Activated T-helper 1 cell treated with anti-CD3 and anti-CD28 coated beads, Interleukin-2, amount 50 U/mL, for 16 hours (primary cell): ENCODE measurements around the gene DDX28.
"Not testable (repeated sequence)": the region's sequence is repeated elsewhere in the genome, so short reads cannot be mapped to it uniquely, and the experiment has no call there.

Source experiments
- DNase-seq, 2 donors: peaks; one replicate each; pipeline ENCODE4 v3.0.0-alpha.2; 2020; ENCODE audit warnings: low read depth in 1 of 2, low spot score in 1 of 2

The DDX28 gene

DNA sequence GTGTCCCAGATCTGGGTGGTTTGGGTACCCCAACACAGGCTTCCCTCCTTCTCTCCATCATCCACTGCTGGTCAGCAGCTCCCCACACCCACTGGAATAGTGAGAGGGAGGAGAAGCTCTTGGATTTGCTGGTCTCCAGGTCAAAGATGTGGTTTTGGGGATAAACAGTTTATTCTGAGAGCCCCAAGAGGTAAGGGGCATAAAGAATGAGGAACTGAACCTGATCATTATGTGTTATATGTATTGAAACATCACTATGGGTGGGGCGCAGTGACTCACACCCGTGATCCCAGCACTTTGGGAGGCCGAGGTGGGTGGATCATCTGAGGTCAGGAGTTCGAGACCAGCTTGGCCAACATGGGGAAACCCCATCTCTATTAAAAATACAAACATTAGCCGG, 27.6 kb downstream of the DDX28 start:
- no peak for DNase-seq

DNA sequence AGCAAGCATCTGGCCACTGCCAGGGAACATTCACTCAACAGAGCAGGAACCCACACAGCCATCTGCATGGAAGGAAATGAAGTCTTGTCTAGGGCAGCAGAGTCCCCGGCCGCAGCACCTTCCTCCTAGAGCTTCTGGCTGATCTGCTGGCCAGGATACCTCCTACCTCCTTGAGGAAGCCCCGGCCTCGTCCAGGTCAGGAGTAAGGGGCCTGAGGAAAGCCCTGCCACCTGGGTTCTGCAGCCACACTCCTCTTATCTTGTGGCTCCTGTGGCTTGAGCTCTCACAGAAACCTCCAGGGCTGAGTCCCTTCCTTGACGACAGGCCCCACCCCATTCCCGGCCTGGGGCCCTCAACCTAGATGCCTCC, 29.0 kb downstream of the DDX28 start:
- not testable (repeated sequence) for DNase-seq

DNA sequence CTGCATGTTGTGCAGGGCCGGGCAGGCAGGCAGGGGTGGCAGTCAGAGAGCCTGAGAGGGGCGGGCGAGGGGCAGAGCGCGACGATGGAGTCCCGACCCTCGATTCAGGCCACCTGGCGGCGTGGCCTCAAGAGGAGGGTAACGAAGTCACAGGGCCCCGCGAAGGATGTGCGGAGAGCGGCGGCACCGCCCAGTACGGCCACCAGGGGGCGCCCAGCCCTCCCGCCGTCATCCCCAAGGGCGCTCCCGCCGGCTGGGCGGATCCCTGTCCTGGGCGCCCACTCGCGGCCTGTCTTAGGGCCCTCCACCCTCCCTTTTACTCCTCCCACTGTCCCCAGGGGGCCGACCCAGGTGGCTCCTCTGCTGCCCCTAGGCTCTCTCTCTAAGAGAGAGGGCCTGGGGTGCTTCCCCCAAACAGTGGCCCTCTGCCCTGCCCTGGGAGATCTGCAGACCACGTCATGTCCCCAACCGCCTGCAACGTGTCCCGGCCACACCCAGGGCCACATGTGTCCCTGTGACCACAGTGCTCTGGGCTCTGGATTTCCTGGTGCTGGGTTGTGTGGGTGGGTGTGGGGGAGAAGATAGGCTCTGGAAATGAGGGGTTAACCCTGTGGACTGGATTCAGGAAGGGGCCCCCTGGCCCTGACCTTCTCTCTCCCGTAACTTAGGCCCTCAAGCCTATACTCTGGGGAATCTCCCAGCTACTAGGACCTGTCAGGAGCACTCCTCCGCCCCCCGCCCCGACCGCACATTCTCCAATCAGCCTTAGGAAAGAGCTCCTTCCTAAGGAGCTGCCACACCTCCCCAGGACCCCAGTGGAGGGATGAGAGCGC, 29.6 kb downstream of the DDX28 start:
- DNase-seq, result peak; percentile 73 to 79

DNA sequence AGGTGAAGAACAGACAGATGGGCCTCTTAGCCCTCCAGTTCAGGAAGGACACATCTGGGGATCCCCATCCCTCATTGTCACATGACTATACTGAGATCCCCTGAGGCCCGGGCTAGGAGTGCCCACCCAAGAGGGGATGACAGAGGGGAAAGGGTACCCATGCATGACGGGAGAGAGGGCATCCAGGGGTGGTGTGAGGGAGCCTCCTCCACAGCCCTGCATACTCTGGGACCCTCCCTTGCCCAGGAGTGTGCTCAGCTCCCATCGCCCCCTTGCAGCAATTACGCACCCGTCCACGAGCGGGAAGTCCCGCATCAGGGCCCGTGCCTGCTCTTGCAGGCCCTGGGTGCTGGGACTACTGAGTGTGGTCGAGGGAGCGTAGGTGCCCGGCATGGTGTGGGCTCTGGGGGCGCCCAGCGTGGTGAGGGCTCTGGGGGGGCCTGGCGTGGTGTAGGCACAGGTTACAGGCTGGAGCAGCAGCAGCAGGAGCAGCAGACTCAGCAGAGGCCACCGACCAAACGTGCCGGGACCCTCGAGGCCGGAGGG, 30.3 kb downstream of the DDX28 start:
- no peak for DNase-seq

DNA sequence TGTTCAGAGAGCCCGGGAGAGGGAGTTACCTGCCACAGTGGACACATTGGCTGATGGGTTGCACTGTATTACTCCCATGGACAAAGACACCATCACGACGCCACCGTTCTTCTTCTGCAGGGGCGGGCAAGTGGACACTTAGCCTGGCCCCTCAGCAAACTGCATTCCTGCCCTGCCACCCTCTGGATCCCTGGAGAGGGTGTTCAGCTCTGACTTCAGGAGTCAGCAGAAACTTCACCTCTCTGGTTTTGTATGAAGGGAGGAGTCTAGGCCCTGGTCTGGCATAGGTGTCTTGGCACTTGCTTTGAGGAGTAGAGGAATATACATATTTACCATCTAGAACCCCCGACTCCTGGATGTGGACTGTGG, 33.0 kb downstream of the DDX28 start:
- no peak for DNase-seq

DNA sequence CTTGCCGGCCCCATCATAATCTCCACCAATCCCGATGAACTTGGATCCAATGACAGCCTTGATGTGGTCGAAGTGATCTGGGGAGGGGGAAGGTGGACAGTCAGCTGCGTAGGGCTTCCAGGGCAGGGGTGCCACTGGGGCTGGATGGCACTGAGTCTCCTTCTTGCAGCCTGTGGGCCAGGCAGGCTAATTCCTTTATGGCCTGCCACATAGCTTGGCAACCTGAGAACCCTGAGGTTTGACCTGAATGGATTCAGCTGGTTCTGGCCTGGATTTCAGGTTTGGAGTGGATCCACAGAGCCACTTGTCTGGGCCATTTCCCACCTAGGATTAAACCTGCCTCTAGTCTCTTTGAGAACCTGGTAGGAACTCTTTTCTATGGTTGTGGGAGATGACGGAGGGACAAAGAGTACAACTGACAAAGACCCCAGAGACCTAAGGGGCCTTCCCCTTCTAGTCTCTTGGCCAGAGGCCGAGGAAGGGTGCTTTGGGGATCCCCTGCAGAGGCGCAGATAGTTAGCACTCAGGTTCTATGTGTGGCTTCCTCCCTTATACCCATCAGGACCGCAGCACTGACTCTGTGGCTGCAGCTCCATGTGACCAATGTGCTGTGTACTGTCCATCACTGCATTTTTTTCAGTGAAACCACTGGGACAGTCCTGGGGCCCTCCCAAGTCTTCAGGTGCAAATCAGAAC, 33.6 kb downstream of the DDX28 start:
- no peak for DNase-seq

DNA sequence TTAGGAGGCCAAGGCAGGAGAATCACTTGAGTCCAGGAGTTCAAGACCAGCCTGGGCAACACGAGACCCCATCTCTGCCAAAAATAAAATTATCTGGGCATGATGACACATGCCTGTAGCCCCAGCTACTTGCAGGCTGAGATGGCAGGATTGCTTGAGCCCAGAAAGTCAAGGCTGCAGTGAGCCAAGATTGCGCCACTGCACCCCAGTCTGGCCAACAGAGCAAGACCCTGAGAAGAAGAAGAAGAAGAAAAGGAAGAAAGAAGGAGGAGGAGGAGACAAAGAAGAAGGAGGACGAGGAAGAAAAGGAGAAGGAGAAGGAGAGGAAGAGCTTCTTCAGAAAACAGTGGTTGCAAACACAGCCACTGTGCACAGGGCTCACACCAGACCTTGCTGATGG, 34.4 kb downstream of the DDX28 start:
- no peak for DNase-seq

DNA sequence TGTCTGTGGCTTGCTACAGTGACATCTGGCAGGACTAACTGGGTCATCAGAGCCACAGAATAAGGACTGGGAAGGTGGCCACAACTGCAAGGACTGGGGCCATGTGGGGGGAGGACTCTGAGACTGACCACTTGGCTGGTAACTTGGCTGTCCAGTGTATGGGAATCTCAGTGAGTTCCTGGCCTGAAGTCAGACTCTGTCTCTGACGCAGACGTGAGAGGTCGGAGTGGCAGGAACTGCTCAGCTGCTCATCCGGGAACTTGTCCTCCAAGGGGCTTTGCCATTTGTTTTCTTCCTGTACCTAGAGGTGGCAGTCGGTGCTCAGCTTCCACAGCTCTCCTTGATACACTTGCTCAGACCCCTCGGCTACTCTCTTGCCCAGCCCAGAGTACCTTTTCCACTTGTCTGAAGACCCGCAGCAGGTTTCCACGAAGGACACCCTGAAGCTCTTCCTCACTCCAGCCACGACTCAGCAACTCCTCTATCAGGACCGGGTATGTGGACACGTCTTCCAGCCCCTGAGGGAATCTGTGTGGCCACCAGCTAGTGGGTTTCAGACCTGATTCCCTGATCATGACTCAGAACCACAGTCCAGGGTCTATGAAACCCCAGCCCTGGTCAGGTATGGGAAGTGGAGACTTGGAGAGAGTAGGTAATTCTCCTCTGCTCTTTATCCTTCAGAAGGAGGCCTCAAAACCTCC, 35.4 kb downstream of the DDX28 start:
- no peak for DNase-seq

DNA sequence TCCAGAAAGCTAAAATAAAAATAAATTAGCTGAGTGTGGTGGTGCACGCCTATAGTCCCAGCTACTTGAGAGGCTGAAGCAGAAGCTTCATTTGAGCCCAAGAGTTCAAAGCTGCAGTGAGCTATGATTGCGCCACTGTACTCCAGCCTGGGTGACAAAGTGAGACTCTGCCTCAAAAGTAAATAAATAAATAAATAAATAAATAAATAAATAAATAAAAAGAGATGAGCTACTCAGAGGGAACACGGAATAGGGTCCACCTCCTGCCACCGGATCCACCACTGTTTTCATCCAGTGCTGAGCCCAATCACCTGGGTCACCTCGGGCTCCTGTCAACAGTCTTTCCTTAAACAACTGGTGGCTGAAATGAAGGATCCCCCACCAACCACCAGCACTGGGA, 36.1 kb downstream of the DDX28 start:
- DNase-seq, result no peak

DNA sequence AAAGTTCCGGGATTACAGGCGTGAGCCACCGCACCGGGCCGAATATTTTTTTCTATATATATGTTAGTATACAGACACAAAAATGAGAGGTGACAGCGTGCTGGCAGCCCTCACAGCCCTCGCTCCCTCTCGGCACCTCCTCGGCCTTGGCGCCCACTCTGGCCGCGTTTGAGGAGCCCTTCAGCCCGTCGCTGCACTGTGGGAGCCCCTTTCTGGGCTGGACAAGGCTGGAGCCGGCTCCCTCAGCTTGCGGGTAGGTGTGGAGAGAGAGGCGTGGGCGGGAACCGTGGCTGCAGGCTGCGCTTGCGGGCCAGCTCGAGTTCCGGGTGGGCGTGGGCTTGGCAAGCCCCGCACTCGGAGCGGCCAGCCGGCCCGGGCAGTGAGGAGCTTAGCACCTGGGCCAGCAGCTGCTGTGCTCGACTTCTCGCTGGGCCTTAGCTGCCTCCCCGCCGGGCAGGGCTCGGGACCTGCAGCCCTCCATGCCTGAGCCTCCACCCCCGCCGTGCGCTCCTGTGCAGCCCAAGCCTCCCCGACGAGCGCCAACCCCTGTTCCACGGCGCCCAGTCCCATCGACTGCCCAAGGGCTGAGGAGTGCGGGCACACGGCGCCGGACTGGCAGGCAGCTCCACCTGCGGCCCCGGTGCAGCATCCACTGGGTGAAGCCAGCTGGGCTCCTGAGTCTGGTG, 40.9 kb downstream of the DDX28 start:
- DNase-seq, result no peak

DNA sequence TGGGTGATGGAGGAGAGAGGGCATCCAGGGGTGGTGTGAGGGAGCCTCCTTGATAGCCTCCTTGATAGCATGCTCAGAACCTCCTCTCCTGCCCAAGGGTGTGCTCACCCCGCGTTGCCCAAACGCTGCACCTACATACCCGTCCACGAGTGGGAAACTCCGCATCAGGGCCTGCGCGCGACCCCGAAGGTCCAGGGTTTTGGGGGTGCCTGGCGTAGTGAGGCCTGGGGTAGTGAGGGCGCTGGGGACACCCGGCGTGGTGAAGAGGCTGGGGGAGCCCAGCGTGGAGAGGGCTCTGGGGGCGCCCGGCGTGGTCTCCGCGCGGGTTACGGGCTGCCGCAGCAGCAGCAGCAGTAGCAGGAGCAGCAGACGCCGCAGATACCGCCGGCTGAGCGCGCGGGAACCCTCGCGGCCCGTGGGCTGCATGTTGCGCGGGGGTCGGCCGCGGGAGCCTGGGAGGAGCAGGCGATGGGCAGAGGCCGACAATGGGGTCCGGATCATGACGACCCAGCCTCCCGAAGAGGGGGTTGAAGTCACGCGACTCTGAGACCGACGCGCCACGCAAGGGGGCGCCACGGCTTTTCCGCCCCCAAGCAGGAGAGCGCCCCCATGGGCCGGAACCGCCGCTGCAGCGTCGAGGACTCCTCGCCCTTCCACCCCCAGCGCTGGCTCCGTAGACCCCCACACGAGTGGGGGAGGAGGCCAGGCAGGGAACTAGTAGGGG, 42.9 kb downstream of the DDX28 start, which contains the start of gene DPEP3:
DPEP3 (minus strand) TSS at position 545 of the 724 bp plus-strand sequence; CDS start at position 426, 119 bp downstream.
- no peak for DNase-seq

DNA sequence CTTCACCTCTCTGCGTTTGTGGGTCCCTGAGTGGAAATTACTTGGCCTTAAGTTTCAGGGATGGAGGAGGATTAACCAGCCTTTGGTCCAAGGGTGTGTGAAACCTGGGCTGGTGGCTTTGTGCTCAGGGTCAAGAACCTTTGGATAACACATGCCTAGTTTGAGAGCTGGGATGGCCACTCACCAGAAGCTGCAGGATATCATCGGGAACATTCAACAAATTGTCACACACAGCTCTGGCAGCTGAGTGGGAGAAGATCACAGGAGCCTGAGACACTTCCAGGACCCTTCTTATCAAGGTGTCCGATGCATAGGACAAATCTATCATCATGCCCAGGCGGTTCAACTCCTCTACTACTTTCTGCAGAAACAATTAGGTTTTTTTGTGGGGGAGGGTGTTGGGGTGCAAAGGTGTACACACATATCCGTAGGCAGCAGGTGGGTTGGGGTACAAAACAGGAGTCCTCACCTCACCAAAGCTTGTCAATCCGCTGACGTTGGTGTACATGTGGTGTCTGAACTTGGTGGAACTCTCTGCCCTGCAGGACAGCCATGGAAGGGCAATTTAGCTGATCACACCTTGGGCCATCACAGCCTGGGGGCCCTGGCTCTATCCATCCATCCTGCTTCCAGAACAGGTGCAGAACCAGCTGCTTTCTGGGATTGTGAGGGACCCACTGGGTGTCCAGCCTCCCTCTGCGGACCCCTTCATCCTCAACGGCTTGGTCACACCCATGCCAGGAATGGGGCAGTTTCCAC, 45.4 kb downstream of the DDX28 start:
- no peak for DNase-seq

DNA sequence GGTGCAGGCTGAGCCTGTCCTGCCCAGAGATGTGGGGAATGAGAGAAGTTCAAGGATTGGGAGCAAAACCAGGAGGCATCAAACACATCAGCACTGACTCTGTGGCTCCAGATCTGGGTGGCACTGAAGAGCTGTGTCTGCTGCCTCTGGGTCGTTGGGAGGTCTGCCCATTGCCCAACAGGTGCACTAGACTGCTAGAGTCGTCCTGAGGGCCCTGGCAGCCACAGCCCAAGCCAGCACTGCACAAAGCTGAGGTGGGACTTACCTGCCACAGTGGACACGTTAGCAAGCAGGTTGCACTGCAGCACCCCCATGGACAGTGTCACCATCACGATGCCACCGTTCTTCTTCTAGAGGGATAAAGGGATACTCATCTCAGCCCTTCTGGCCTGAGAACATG, 46.0 kb downstream of the DDX28 start:
- DNase-seq, result no peak

DNA sequence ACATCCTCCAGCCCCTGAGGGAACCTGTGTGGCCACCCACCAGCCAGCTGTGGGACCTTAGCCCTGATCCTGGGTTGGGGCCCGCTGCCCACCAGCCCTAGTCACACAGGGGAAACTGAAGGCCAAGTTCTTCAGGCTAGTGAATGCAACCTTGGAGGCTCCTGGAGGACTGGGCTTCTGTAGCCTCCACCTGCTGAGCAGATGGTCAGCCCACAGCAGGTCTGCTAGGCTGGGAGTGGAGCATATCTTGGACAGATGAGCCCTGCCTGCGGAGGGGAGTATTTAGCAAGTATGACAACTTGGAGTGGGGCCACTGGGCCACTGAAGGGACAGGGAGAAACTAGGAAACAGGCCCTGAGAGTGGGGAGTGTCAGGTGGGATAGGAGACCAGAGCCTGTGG, 46.8 kb downstream of the DDX28 start:
- DNase-seq, result no peak

DNA sequence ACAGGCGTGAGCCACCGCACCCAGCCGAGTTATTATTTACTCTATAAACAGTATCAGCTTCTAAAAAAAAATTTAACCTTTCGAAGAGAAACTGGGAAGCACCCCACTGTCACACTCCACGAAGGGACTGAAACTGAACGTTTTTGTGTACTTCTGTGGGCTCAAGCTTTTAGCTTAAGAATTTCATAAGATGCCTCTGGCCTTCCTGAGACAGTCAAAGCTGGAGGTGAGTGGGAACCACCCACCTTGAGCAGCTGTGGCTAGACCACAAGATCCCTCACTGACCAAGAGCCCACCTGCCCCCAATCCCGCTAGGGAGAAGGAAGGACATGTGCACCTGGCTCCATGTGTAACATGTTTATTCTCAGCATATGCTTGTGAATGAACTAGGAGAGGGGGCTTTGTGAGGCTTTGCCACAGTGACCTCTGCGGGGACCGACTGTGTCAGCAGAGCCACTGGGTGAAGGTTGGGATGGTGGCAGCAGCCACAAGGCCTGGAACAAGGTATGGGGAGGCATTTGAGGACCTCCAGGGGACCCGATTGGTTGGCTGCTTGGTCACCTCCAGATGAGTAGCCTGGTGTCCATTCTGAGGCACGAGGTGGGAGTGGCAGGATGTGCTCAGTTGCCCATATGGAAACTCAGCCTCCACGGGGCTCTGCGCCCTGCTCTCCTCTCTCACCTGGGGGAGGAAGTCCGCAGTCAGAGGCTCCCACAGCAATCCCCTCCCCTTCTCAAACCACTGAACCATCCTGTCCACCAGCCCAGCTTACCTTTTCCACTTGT, 47.5 kb downstream of the DDX28 start:
- DNase-seq, result no peak

DNA sequence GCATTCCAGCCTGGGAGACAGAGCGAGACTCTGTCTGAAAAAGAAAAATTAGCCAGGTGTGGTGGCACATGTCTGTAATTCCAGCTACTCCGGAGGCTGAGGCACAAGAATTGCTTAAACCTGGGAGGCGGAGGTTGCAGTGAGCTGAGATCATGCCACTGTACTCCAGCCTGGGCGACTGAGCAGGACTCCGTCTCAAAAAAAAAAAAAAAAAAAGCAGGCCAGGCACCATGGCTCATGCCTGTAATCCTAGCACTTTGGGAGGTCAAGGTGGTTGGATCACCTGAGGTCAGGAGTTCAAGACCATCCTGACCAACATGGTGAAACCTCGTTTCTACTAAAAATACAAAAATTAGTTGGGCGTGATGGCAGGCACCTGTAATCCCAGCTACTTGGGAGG, 50.7 kb downstream of the DDX28 start:
- not testable (repeated sequence) for DNase-seq

DNA sequence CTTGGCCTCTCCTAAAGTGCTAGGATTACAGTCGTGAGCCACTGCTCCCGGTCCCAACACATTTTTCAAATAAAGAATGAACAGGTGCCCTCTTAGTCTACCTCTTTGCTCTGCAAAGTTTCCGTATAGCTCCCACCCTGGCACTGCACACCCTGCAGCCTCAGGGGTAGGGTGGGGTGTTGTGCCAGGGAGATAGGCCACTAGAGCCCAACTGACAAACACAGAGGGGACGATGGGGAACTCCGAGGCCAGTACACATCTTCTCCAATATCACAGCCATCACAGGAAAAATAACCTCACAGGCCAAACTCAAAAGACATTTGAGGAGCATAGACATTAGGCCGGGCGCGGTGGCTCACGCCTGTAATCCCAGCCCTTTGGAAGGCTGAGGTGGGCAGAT, 51.9 kb downstream of the DDX28 start:
- no peak for DNase-seq
